ENCODE data around the gene ZNF581.

The ZNF581 gene

GRCh38 chr19:55693336-55693974, 50.0 kb downstream of the ZNF581 start:
- DNase-seq (ENCODE audit: low read depth): no peak

- no peak for DNase-seq (ENCODE audit: low read depth)
Measured at GRCh38 chr19:55694241-55694655, 50.8 kb downstream of the ZNF581 start.

GRCh38 chr19:55694656-55695491, 51.4 kb downstream of the ZNF581 start:
- no peak for DNase-seq (ENCODE audit: low read depth)
